B cell (primary cell): ENCODE results near the gene IFNAR2. TPM values are rescaled to one million over a fixed set of nuclear protein-coding genes. Genes with fewer than 3 reads are reported as not detected.

Experiments
- ATAC-seq: fragments of 200-7000 bp; cut with Tn5 transposase; one replicate; pipeline ENCODE4 v1.10.0; 2021; ENCODE audit warnings: low read depth, mild to moderate bottlenecking, moderate number of reproducible peaks, moderate library complexity
- CTCF ChIA-PET: fragments of 350-600 bp; sonication (Branson Sonifier 250); formaldehyde crosslinking; loops from one replicate; lab custom pipeline; 2021; ENCODE audit warnings: antibody characterized with exemption, inconsistent platforms; lab: Charles Lee
- POLR2A ChIA-PET: fragments of 350-600 bp; sonication (Branson Sonifier 250); formaldehyde crosslinking; loops from one replicate; lab custom pipeline; 2021; ENCODE audit warnings: antibody characterized with exemption; lab: Charles Lee
- DNase-seq: peaks from one replicate; pipeline ENCODE4 v3.0.0; 2013
- H2AFZ ChIP-seq: 2 replicates; pipeline ENCODE4 v1.6.1; 2012; ENCODE audit warnings: mild to moderate bottlenecking, low read depth, low read length; ENCODE audit not compliant: insufficient read depth, poor library complexity, severe bottlenecking
- H3K27ac ChIP-seq, 2 donors: 1 replicate in 1 of 2; 2 replicates in 1 of 2; pipeline ENCODE4 v1.5.1; 2012 to 2013; ENCODE audit warnings: low read length in 2 of 2, mild to moderate bottlenecking in 2 of 2, moderate library complexity in 1 of 2
- H3K27me3 ChIP-seq, 4 experiments: fragments of 200-600 bp in 1 of 4; sonication (generic) in 1 of 4; replicated peaks in 1 of 4; 1 replicate in 2 of 4; 2 replicates in 2 of 4; pipeline versions ENCODE4 v1.6.1 to v1.7.0; 2013 to 2016; ENCODE audit warnings: low read length in 3 of 4, mild to moderate bottlenecking in 2 of 4, mixed read lengths in 1 of 4, moderate library complexity in 1 of 4; ENCODE audit not compliant: insufficient read depth in 4 of 4, control insufficient read depth in 3 of 4; ENCODE audit errors: control extremely low read depth in 1 of 4
- H3K36me3 ChIP-seq, 2 experiments: replicated peaks in 1 of 2; 1 replicate in 1 of 2; 2 replicates in 1 of 2; pipeline versions ENCODE4 v1.6.1 to v1.7.1; 2013; ENCODE audit warnings: low read length in 1 of 2; ENCODE audit not compliant: insufficient read depth in 2 of 2, control insufficient read depth in 1 of 2; ENCODE audit errors: control extremely low read depth in 1 of 2, extremely low read depth in 1 of 2
- H3K4me1 ChIP-seq, 2 donors: fragments of 200-600 bp in 1 of 2; sonication (generic) in 1 of 2; 1 replicate in 1 of 2; 2 replicates in 1 of 2; pipeline versions ENCODE4 v1.5.1 to v1.6.1; 2013 to 2017; ENCODE audit warnings: low read length in 2 of 2; ENCODE audit not compliant: control insufficient read depth in 2 of 2, insufficient read depth in 2 of 2
- H3K4me2 ChIP-seq: replicated peaks from 2 replicates; pipeline ENCODE3; 2012; ENCODE audit warnings: mild to moderate bottlenecking, low read depth, low read length; ENCODE audit not compliant: poor library complexity, severe bottlenecking
- H3K4me3 ChIP-seq, 5 experiments: fragments of 200-600 bp in 1 of 5; sonication (generic) in 1 of 5; 1 replicate in 3 of 5; 2 replicates in 2 of 5; pipeline versions ENCODE4 v1.5.1 to v1.7.0; 2011 to 2016; ENCODE audit warnings: low read length in 4 of 5, mild to moderate bottlenecking in 4 of 5, low read depth in 2 of 5, control low read depth in 1 of 5, moderate library complexity in 1 of 5; ENCODE audit not compliant: insufficient read depth in 1 of 5; ENCODE audit errors: control extremely low read depth in 1 of 5, extremely low read depth in 1 of 5
- H3K79me2 ChIP-seq: fragments of 200-600 bp; sonication (generic); one replicate; pipeline ENCODE4 v1.6.0; 2016; ENCODE audit warnings: low read length; ENCODE audit not compliant: control insufficient read depth, insufficient read depth
- H3K9ac ChIP-seq: fragments of 200-600 bp; sonication (generic); 2 replicates; pipeline ENCODE4 v1.6.1; 2017; ENCODE audit warnings: mild to moderate bottlenecking, low read length, moderate library complexity
- H3K9me3 ChIP-seq, 3 donors: one replicate each; pipeline versions ENCODE4 v1.6.1 to v1.7.1; 2013; ENCODE audit warnings: low read length in 2 of 3; ENCODE audit not compliant: control insufficient read depth in 2 of 3, insufficient read depth in 1 of 3; ENCODE audit errors: control extremely low read depth in 1 of 3
- H4K20me1 ChIP-seq: 2 replicates; pipeline ENCODE4 v1.6.0; 2012; ENCODE audit warnings: mild to moderate bottlenecking, low read length; ENCODE audit not compliant: insufficient read depth, control insufficient read depth, poor library complexity, severe bottlenecking
- H3K27ac Mint-ChIP-seq: one replicate; pipeline ENCODE4 v1.8.0; 2021; ENCODE audit warnings: mixed read lengths
- H3K27me3 Mint-ChIP-seq: one replicate; pipeline ENCODE4 v1.8.0; 2021; ENCODE audit warnings: mixed read lengths
- H3K4me1 Mint-ChIP-seq: one replicate; pipeline ENCODE4 v1.8.0; 2021; ENCODE audit warnings: mixed read lengths
- H3K4me3 Mint-ChIP-seq: one replicate; pipeline ENCODE4 v1.8.0; 2021; ENCODE audit warnings: mixed read lengths
- H3K9me3 Mint-ChIP-seq: one replicate; pipeline ENCODE4 v1.8.0; 2022; ENCODE audit warnings: mixed read lengths; ENCODE audit not compliant: insufficient read depth
- CTCF ChIP-seq: fragments of 200-600 bp; IDR thresholded peaks from one replicate; pipeline ENCODE4 v1.8.0; 2022; ENCODE audit warnings: antibody characterized with exemption, mild to moderate bottlenecking
- EZH2 ChIP-seq: IDR thresholded peaks from 2 replicates; pipeline ENCODE4 v1.6.1; 2012; ENCODE audit warnings: borderline replicate concordance, low read depth, mild to moderate bottlenecking, moderate library complexity, low read length; ENCODE audit not compliant: insufficient read depth, poor library complexity, severe bottlenecking
- WGBS: methylation state at CpG from one replicate; pipeline ENCODE4 v1.1.5; 2013; ENCODE audit warnings: missing lambda C conversion rate; ENCODE audit not compliant: insufficient coverage; 5-methylcytosine and 5-hydroxymethylcytosine counted together
- intact Hi-C: fragments of 100-400 bp; cut with micrococcal nuclease; formaldehyde crosslinking; loops from one replicate; pipeline ENCODE4 v1.10.0; 2022
- polyA plus RNA-seq: library from polyadenylated mRNA; depleted of rRNA; stranded (reverse); fragments of >200 nt; gene quantifications from 2 replicates; pipeline ENCODE4 v1.2.3, GENCODE V29; 2012
- total RNA-seq, 2 donors: library from RNA; stranded (reverse); fragments of 120-200 nt in 1 of 2; gene quantifications; 1 replicate in 1 of 2; 2 replicates in 1 of 2; pipeline versions ENCODE4 v1.2.3 to v1.2.4, GENCODE V29; 2013 to 2022

The IFNAR2 gene
- total and polyA plus RNA-seq, 2 donors (not counting 1 experiment from before 2014, with no cell fraction given): 33.0 to 45.0 TPM

GRCh38 chr21:33244082-33244778, 14.5 kb downstream of the IFNAR2 start:
- Mint-ChIP-seq H3K27ac (peak overlapping the region; percentile 73), H3K27me3 (no peaks in the 10 kb centered on the region), H3K4me3 (no peak overlapping the region), H3K9me3 (no peaks in the 10 kb centered on the region), H3K4me1 (peaks cover 30% of the 10 kb centered on the region)
- TF ChIP-seq EZH2 (no peak), CTCF (no peak)
- Histone ChIP-seq H3K9me3 (no peaks in the 10 kb centered on the region), H3K27ac (peak overlapping the region in 1 of 2 donors; percentile 70), H3K9ac (no peak overlapping the region), H3K36me3 (peaks cover 4 to 73% of the 10 kb centered on the region in 2 experiments), H3K4me3 (no peak overlapping the region), H3K4me1 (peaks cover 7 to 13% of the 10 kb centered on the region in 2 donors), H3K79me2 (peaks cover 45% of the 10 kb centered on the region), H3K4me2 (no peak overlapping the region), H3K27me3 (no peaks in the 10 kb centered on the region), H2AFZ (no peak overlapping the region), H4K20me1 (peaks cover 14% of the 10 kb centered on the region)
- no peak for DNase-seq
- no peak for ATAC-seq
- WGBS: 100% methylated on average over 1 of the region's 6 CpGs
- CTCF ChIA-PET: interaction anchor here (1.2 kb wide), 1 partner anchor 188 kb away, joined by 3 read pairs; no protein-coding TSS in a partner anchor
- POLR2A ChIA-PET: no interaction called here
- intact Hi-C loops: no loop called here

- peaks cover 28% of the 10 kb centered on the region for H3K4me1 Mint-ChIP-seq
These were observed 15.0 kb downstream of the IFNAR2 start for GRCh38 chr21:33244779-33245105.

More at GRCh38 chr21:33244779-33245105, 15.0 kb downstream of the IFNAR2 start:
- Histone ChIP-seq H3K79me2 (peaks cover 46% of the 10 kb centered on the region), H3K36me3 (peaks cover 4 to 77% of the 10 kb centered on the region in 2 experiments), H3K9ac (no peak overlapping the region), H2AFZ (no peak overlapping the region), H3K27me3 (no peaks in the 10 kb centered on the region), H3K9me3 (no peaks in the 10 kb centered on the region), H3K4me3 (no peak overlapping the region), H3K4me1 (peaks cover 4 to 9% of the 10 kb centered on the region in 2 donors), H3K27ac (peak overlapping the region in 1 of 2 donors; percentile 70), H3K4me2 (no peak overlapping the region), H4K20me1 (peaks cover 12% of the 10 kb centered on the region)
- POLR2A ChIA-PET: no interaction called here
- no peak for TF ChIP-seq CTCF
- TF ChIP-seq EZH2: no peak
- H3K4me3 Mint-ChIP-seq: no peak overlapping the region
- no CpG with 5 or more reads among the region's 2 CpGs for WGBS
- DNase-seq (no peak), ATAC-seq (no peak)
- H3K27me3 Mint-ChIP-seq: no peaks in the 10 kb centered on the region
- CTCF ChIA-PET: interaction anchor here (0.9 to 1.2 kb wide), 3 partner anchors 10 to 187 kb away, joined by 3 to 4 read pairs (median 3); no protein-coding TSS in a partner anchor
- H3K9me3 Mint-ChIP-seq: no peaks in the 10 kb centered on the region
- intact Hi-C loops: no loop called here
- peak overlapping the region; percentile 73 for H3K27ac Mint-ChIP-seq
